Keratinocyte (primary cell): ENCODE data around the gene PTPRN2. TPM values are rescaled to one million over a fixed set of nuclear protein-coding genes. Genes with fewer than 3 reads are reported as not detected.

Experiments used
- DNase-seq: peaks from one replicate; pipeline ENCODE4 v3.0.0-alpha.2; 2011; ENCODE audit warnings: low read depth, missing footprints, low spot score
- FAIRE-seq: peaks from 2 replicates; lab custom pipeline; 2011; peaks lifted over from hg19 to GRCh38; lab: Jason Lieb, UNC
- H2AFZ ChIP-seq: 2 replicates; pipeline ENCODE4 v1.6.0; 2012; ENCODE audit warnings: low read length, control low read depth, inconsistent platforms; ENCODE audit not compliant: control insufficient read depth
- H3K27ac ChIP-seq: 2 replicates; pipeline ENCODE4 v1.5.1; 2011; ENCODE audit warnings: low read length; ENCODE audit not compliant: control insufficient read depth, insufficient read depth
- H3K27me3 ChIP-seq: 3 replicates; pipeline ENCODE4 v1.6.0; 2011; ENCODE audit warnings: low read length; ENCODE audit not compliant: control insufficient read depth, insufficient read depth; ENCODE audit errors: extremely low read depth
- H3K36me3 ChIP-seq, 2 experiments: 2 replicates in 1 of 2; 3 replicates in 1 of 2; pipeline ENCODE4 v1.5.1; 2011; ENCODE audit warnings: low read length in 2 of 2, mild to moderate bottlenecking in 1 of 2; ENCODE audit not compliant: control insufficient read depth in 2 of 2, insufficient read depth in 2 of 2; ENCODE audit errors: extremely low read depth in 1 of 2
- H3K4me1 ChIP-seq: 3 replicates; pipeline ENCODE4 v1.5.1; 2011; ENCODE audit warnings: low read length; ENCODE audit not compliant: control insufficient read depth, insufficient read depth; ENCODE audit errors: extremely low read depth
- H3K4me2 ChIP-seq: 3 replicates; pipeline ENCODE4 v1.6.0; 2011; ENCODE audit warnings: low read depth, low read length; ENCODE audit not compliant: control insufficient read depth, insufficient read depth; ENCODE audit errors: extremely low read depth
- H3K4me3 ChIP-seq, 3 experiments: fragments of 200-600 bp in 1 of 3; sonication (generic) in 1 of 3; 2 replicates in 2 of 3; 3 replicates in 1 of 3; pipeline ENCODE4 v1.5.1; 2011 to 2016; ENCODE audit warnings: low read length in 3 of 3, mild to moderate bottlenecking in 3 of 3, control low read depth in 2 of 3, inconsistent platforms in 1 of 3, low read depth in 1 of 3, mixed read lengths in 1 of 3, mixed run types in 1 of 3, moderate library complexity in 1 of 3; ENCODE audit not compliant: control insufficient read depth in 2 of 3, insufficient read depth in 2 of 3; ENCODE audit errors: extremely low read depth in 1 of 3
- H3K79me2 ChIP-seq: 2 replicates; pipeline ENCODE4 v1.6.0; 2012; ENCODE audit warnings: low read length; ENCODE audit not compliant: control insufficient read depth, insufficient read depth
- H3K9ac ChIP-seq: 3 replicates; pipeline ENCODE4 v1.6.0; 2011; ENCODE audit warnings: low read length; ENCODE audit not compliant: control insufficient read depth, insufficient read depth; ENCODE audit errors: extremely low read depth
- H3K9me1 ChIP-seq: 3 replicates; pipeline ENCODE4 v1.6.0; 2011; ENCODE audit warnings: low read length; ENCODE audit not compliant: control insufficient read depth, insufficient read depth; ENCODE audit errors: extremely low read depth
- H3K9me3 ChIP-seq: 2 replicates; pipeline ENCODE4 v1.5.1; 2012; ENCODE audit warnings: low read depth, low read length; ENCODE audit not compliant: control insufficient read depth
- H4K20me1 ChIP-seq: 3 replicates; pipeline ENCODE4 v1.6.0; 2011; ENCODE audit warnings: low read length; ENCODE audit not compliant: control insufficient read depth, insufficient read depth; ENCODE audit errors: extremely low read depth
- CTCF ChIP-seq, 3 experiments: IDR thresholded peaks in 1 of 3; conservative IDR thresholded peaks in 1 of 3; optimal IDR thresholded peaks in 1 of 3; 2 replicates in 2 of 3; 3 replicates in 1 of 3; pipeline versions ENCODE3 to v1.5.1; 2011; ENCODE audit warnings: low read length in 3 of 3, mild to moderate bottlenecking in 3 of 3, moderate library complexity in 2 of 3, control low read depth in 1 of 3, inconsistent platforms in 1 of 3; ENCODE audit not compliant: insufficient read depth in 2 of 3; ENCODE audit errors: extremely low read depth in 1 of 3
- EZH2 ChIP-seq: IDR thresholded peaks from one replicate; pipeline ENCODE4 v1.6.1; 2012; ENCODE audit warnings: inconsistent platforms, mild to moderate bottlenecking, low read length, moderate library complexity
- dilution Hi-C: fragments of 300-500 bp; cut with MboI; formaldehyde crosslinking; loops from one replicate; pipeline ENCODE4 v1.7.0; 2020; ENCODE audit warnings: low sequenced_read_pairs; ENCODE audit not compliant: extremely low pct_ligation_motif_present
- polyA plus RNA-seq, 5 experiments: library from polyadenylated mRNA; depleted of rRNA in 3 of 5; stranded (reverse) in 3 of 5; stranded (forward) in 1 of 5; unstranded in 1 of 5; fragments of >200 nt; gene quantifications; 1 replicate in 1 of 5; 2 replicates in 3 of 5; 3 replicates in 1 of 5; pipeline versions ENCODE4 v1.2.1 to v1.2.3, GENCODE V29; 2011 to 2012; ENCODE audit warnings: missing spikeins in 2 of 5, low read depth in 1 of 5, low replicate concordance in 1 of 5

The PTPRN2 gene
- polyA plus RNA-seq, 1 donor (not counting 4 experiments of a cell fraction or from before 2014, with no cell fraction given), result not detected

- dilution Hi-C loops, result loop anchor here (25.0 kb wide), 1 partner anchor 97 kb away; no protein-coding TSS in a partner anchor
- no peak overlapping the region for H3K4me2 ChIP-seq
These were observed 446.9 kb downstream of the PTPRN2 start for GRCh38 chr7:158140538-158141220.

GRCh38 chr7:158139499-158139898 lies 448.1 kb downstream of the PTPRN2 start:
- Histone ChIP-seq H3K4me2 (no peak overlapping the region), H3K9me1 (no peaks in the 10 kb centered on the region), H3K79me2 (no peaks in the 10 kb centered on the region), H3K9me3 (peaks cover 13% of the 10 kb centered on the region), H3K36me3 (no peaks in the 10 kb centered on the region), H3K4me1 (no peaks in the 10 kb centered on the region), H3K4me3 (no peak overlapping the region), H2AFZ (no peak overlapping the region), H3K27me3 (no peaks in the 10 kb centered on the region), H3K9ac (no peak overlapping the region), H4K20me1 (no peaks in the 10 kb centered on the region), H3K27ac (no peak overlapping the region)
- DNase-seq, result no peak
- dilution Hi-C loops, result loop anchor here (25.0 kb wide), 1 partner anchor 98 kb away; no protein-coding TSS in a partner anchor
- FAIRE-seq, result no peak
- TF ChIP-seq EZH2 (no peak), CTCF (optimal IDR thresholded peaks at IDR 0.05 in 1 of 3, IDR thresholded peaks at IDR 0.05 in 1 of 3, conservative IDR thresholded peaks at IDR 0.05 in 1 of 3; ENCODE audit: extremely low read depth in 1 of 3, insufficient read depth in 2 of 3, low read length in 3 of 3) (no peak)

More at GRCh38 chr7:158140538-158141220, 446.9 kb downstream of the PTPRN2 start:
- FAIRE-seq (no peak), DNase-seq (no peak)
- Histone ChIP-seq H4K20me1 (no peaks in the 10 kb centered on the region), H2AFZ (no peak overlapping the region), H3K27ac (no peak overlapping the region), H3K36me3 (no peaks in the 10 kb centered on the region), H3K27me3 (no peaks in the 10 kb centered on the region), H3K9me3 (peaks cover 14% of the 10 kb centered on the region), H3K4me3 (no peak overlapping the region), H3K9me1 (no peaks in the 10 kb centered on the region), H3K79me2 (no peaks in the 10 kb centered on the region), H3K9ac (no peak overlapping the region), H3K4me1 (no peaks in the 10 kb centered on the region)
- no peak for TF ChIP-seq EZH2
- no peak for TF ChIP-seq CTCF (optimal IDR thresholded peaks at IDR 0.05 in 1 of 3, IDR thresholded peaks at IDR 0.05 in 1 of 3, conservative IDR thresholded peaks at IDR 0.05 in 1 of 3; ENCODE audit: extremely low read depth in 1 of 3, insufficient read depth in 2 of 3, low read length in 3 of 3)
